Caco-2 (cell line): Measurements from ENCODE around the gene KLHL14. TPM values are rescaled to one million over a fixed set of nuclear protein-coding genes. Genes with fewer than 3 reads are reported as not detected.

Experiments used
- BruUV-seq: library from RNA; stranded (reverse); fragments of 400-500 nt; replicated peaks from 2 replicates; lab custom pipeline; 2021; lab: Mats Ljungman, UMichigan
- CTCF ChIA-PET: fragments of 300-600 bp; sonication (Branson Sonifier 250); formaldehyde crosslinking; loops from one replicate; lab custom pipeline; 2022; ENCODE audit warnings: antibody characterized with exemption; lab: Charles Lee
- POLR2A ChIA-PET: fragments of 300-600 bp; sonication (Branson Sonifier 250); formaldehyde crosslinking; loops from one replicate; lab custom pipeline; 2022; ENCODE audit warnings: antibody characterized with exemption; lab: Charles Lee
- DNase-seq, 2 experiments: peaks; one replicate each; pipeline versions ENCODE4 v3.0.0 to v3.0.0-alpha.2; 2020 to 2022
- H3K27me3 ChIP-seq: replicated peaks from 2 replicates; pipeline ENCODE4 v1.6.0; 2011; ENCODE audit warnings: low read length; ENCODE audit not compliant: control insufficient read depth, insufficient read depth
- H3K36me3 ChIP-seq: 2 replicates; pipeline ENCODE4 v1.5.1; 2011; ENCODE audit warnings: low read length; ENCODE audit not compliant: control insufficient read depth, insufficient read depth
- H3K4me1 ChIP-seq: fragments of 250-450 bp; sonication (Bioruptor Pico); 2 replicates; pipeline ENCODE4 v1.5.1; 2020; ENCODE audit warnings: mild to moderate bottlenecking
- H3K4me3 ChIP-seq: 2 replicates; pipeline ENCODE4 v1.5.1; 2011; ENCODE audit warnings: low read depth, mild to moderate bottlenecking, control low read depth, low read length
- H3K9me3 ChIP-seq: fragments of 250-450 bp; sonication (Bioruptor Pico); 2 replicates; pipeline ENCODE4 v1.5.1; 2020; ENCODE audit warnings: mild to moderate bottlenecking, moderate library complexity
- H3K27ac Mint-ChIP-seq: one replicate; pipeline ENCODE4 v1.8.0; 2022; ENCODE audit warnings: mixed read lengths; ENCODE audit not compliant: unreplicated experiment
- H3K27me3 Mint-ChIP-seq: one replicate; pipeline ENCODE4 v1.8.0; 2022; ENCODE audit warnings: mixed read lengths; ENCODE audit not compliant: insufficient read depth, unreplicated experiment
- H3K36me3 Mint-ChIP-seq: one replicate; pipeline ENCODE4 v1.8.0; 2022; ENCODE audit warnings: mild to moderate bottlenecking, mixed read lengths; ENCODE audit not compliant: insufficient read depth, unreplicated experiment
- H3K4me1 Mint-ChIP-seq: one replicate; pipeline ENCODE4 v1.8.0; 2022; ENCODE audit warnings: low read depth, mixed read lengths; ENCODE audit not compliant: unreplicated experiment
- H3K4me3 Mint-ChIP-seq: one replicate; pipeline ENCODE4 v1.8.0; 2022; ENCODE audit warnings: mild to moderate bottlenecking, moderate library complexity, mixed read lengths; ENCODE audit not compliant: unreplicated experiment
- H3K9me3 Mint-ChIP-seq: one replicate; pipeline ENCODE4 v1.8.0; 2022; ENCODE audit warnings: mixed read lengths; ENCODE audit not compliant: unreplicated experiment
- intact Hi-C: fragments of 100-400 bp; cut with micrococcal nuclease; formaldehyde crosslinking; loops from one replicate; pipeline ENCODE4 v1.10.0; 2022; ENCODE audit not compliant: unreplicated experiment
- total RNA-seq: library from RNA; stranded (reverse); gene quantifications from 2 replicates; pipeline ENCODE4 v1.2.3, GENCODE V29; 2022
- TF ChIP-seq, protein P1 (sequence below), 2 experiments: fragments of 200-600 bp in 1 of 2; IDR thresholded peaks; 1 replicate in 1 of 2; 2 replicates in 1 of 2; pipeline versions ENCODE4 v1.5.1 to v1.8.0; 2011 to 2022; ENCODE audit warnings: antibody characterized with exemption in 1 of 2, control low read depth in 1 of 2, inconsistent platforms in 1 of 2, low read depth in 1 of 2, low read length in 1 of 2, mild to moderate bottlenecking in 1 of 2, moderate library complexity in 1 of 2; ENCODE audit not compliant: insufficient read depth in 1 of 2, severe bottlenecking in 1 of 2, unreplicated experiment in 1 of 2

The KLHL14 gene
- total RNA-seq, 1 experiment from 2014 or later: not detected

DNA sequence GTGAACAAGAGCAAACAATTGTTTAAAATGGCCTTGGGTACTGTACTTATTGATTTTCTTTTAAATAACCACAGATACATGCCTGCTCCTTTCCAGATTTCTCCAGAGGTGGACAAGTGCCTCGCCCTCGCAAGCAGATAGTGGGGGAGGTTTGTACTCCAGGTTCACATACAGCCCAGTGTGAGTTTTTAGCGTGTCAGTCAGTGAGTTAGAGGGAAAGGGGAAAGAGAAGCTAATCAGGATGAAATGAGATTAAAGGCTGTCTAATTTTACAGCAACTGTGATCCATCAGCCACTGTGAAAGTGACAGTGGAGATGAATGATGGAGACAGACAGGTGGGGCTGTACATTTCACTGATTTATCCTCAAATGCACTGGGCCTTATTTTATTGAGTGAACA lies 74.7 kb downstream of the KLHL14 start:
- Mint-ChIP-seq H3K4me1 (no peaks in the 10 kb centered on the region), H3K9me3 (no peaks in the 10 kb centered on the region), H3K27me3 (peaks cover 3% of the 10 kb centered on the region), H3K4me3 (no peak overlapping the region), H3K36me3 (no peaks in the 10 kb centered on the region), H3K27ac (no peak overlapping the region)
- BruUV-seq: no TSS peak
- Histone ChIP-seq H3K36me3 (no peaks in the 10 kb centered on the region), H3K9me3 (no peaks in the 10 kb centered on the region), H3K27me3 (no peaks in the 10 kb centered on the region), H3K4me3 (no peak overlapping the region), H3K4me1 (no peaks in the 10 kb centered on the region)
- POLR2A ChIA-PET: no interaction called here
- DNase-seq: no peak
- intact Hi-C loops: no loop called here
- CTCF ChIA-PET: no interaction called here
- TF ChIP-seq, protein P1, sequence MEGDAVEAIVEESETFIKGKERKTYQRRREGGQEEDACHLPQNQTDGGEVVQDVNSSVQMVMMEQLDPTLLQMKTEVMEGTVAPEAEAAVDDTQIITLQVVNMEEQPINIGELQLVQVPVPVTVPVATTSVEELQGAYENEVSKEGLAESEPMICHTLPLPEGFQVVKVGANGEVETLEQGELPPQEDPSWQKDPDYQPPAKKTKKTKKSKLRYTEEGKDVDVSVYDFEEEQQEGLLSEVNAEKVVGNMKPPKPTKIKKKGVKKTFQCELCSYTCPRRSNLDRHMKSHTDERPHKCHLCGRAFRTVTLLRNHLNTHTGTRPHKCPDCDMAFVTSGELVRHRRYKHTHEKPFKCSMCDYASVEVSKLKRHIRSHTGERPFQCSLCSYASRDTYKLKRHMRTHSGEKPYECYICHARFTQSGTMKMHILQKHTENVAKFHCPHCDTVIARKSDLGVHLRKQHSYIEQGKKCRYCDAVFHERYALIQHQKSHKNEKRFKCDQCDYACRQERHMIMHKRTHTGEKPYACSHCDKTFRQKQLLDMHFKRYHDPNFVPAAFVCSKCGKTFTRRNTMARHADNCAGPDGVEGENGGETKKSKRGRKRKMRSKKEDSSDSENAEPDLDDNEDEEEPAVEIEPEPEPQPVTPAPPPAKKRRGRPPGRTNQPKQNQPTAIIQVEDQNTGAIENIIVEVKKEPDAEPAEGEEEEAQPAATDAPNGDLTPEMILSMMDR (IDR thresholded peaks at IDR 0.05; ENCODE audit: insufficient read depth in 1 of 2, low read depth in 1 of 2, low read length in 1 of 2, severe bottlenecking in 1 of 2, unreplicated experiment in 1 of 2): no peak

DNA sequence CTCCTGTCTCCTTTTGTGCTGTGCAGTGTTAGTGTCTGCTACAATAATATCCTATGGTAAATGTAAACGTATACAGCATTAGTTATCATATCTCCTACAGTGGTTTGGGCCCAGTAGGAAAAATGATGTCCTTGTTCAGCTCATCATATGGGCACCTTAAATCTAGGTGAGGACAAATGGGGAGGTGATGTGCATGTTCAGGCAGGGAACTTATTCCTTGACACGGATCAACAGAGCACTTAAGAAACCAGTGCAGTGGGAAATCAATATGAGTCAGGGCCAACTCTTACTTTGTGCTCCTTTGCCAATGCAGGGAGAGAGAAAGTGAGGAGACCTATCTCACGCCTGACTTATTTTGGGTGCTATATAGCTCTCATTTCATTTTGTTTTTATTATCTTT lies 76.4 kb downstream of the KLHL14 start:
- no peak overlapping the region for H3K27ac Mint-ChIP-seq
- Histone ChIP-seq H3K27me3 (no peaks in the 10 kb centered on the region), H3K4me3 (no peak overlapping the region), H3K9me3 (no peaks in the 10 kb centered on the region), H3K36me3 (no peaks in the 10 kb centered on the region), H3K4me1 (no peaks in the 10 kb centered on the region)
- TF ChIP-seq, protein P1 (IDR thresholded peaks at IDR 0.05; ENCODE audit: insufficient read depth in 1 of 2, low read depth in 1 of 2, low read length in 1 of 2, severe bottlenecking in 1 of 2, unreplicated experiment in 1 of 2): no peak
- H3K27me3 Mint-ChIP-seq: peaks cover 2% of the 10 kb centered on the region
- no TSS peak for BruUV-seq
- ChIA-PET POLR2A (no interaction called here), CTCF (no interaction called here)
- intact Hi-C loops: no loop called here
- no peaks in the 10 kb centered on the region for H3K36me3 Mint-ChIP-seq
- H3K4me1 Mint-ChIP-seq: no peaks in the 10 kb centered on the region
- H3K4me3 Mint-ChIP-seq: no peak overlapping the region
- no peak for DNase-seq
- H3K9me3 Mint-ChIP-seq: no peaks in the 10 kb centered on the region

DNA sequence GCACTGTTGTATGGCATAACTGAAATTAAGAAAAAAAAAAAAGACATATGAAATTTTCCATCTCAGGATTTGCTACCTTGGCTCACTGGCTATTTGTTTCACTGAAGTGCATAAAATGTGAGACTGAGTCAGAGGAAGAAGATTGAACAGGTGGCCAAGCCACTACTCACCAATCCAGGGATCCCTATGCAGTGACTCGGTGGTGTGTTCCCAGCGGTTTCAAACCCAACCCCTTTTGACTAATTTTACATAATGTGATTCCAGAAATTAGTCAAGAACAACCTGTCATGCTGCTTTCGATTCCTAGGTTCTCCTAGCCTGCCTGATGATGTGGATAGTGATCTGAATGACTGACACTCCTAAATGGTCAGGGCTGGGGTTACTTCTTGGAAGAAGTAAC lies 77.3 kb downstream of the KLHL14 start:
- no peak overlapping the region for H3K27ac Mint-ChIP-seq
- Histone ChIP-seq H3K36me3 (no peaks in the 10 kb centered on the region), H3K27me3 (no peaks in the 10 kb centered on the region), H3K9me3 (no peaks in the 10 kb centered on the region), H3K4me1 (no peaks in the 10 kb centered on the region), H3K4me3 (no peak overlapping the region)
- H3K27me3 Mint-ChIP-seq: no peaks in the 10 kb centered on the region
- intact Hi-C loops: no loop called here
- no TSS peak for BruUV-seq
- no peaks in the 10 kb centered on the region for H3K9me3 Mint-ChIP-seq
- no peaks in the 10 kb centered on the region for H3K36me3 Mint-ChIP-seq
- DNase-seq: no peak
- TF ChIP-seq, protein P1 (IDR thresholded peaks at IDR 0.05; ENCODE audit: insufficient read depth in 1 of 2, low read depth in 1 of 2, low read length in 1 of 2, severe bottlenecking in 1 of 2, unreplicated experiment in 1 of 2): no peak
- H3K4me3 Mint-ChIP-seq: no peak overlapping the region
- H3K4me1 Mint-ChIP-seq: no peaks in the 10 kb centered on the region
- POLR2A ChIA-PET: no interaction called here
- CTCF ChIA-PET: no interaction called here
